Measurements from ENCODE around the gene NCKAP5L.
"Not testable (repeated sequence)": the region's sequence is repeated elsewhere in the genome, so short reads cannot be mapped to it uniquely, and the experiment has no call there.

Gene NCKAP5L

GRCh38 chr12:49796606-49797448, 31.4 kb downstream of the NCKAP5L start:
- no peak for DNase-seq

DNA sequence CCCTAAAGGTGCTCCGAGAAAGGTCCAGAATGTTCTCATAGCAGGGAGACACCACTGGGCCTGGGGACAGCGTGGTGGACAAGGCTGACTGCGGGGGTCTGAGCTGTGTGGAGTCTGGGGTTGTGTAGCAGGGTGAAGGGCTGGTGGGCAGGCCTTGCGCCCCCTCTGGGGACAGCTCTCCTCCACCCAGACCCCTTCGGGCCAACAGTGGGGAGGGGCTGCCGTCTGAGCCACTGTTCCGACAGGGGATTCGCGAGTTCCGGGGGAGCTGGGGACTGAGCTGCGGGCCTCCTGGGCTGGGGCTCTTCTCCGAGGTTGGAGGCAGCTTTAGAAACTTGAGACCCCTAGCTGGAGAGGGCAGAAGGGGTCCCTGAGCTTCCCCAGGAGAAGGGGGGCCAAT, 32.1 kb downstream of the NCKAP5L start:
- no peak for DNase-seq

DNA sequence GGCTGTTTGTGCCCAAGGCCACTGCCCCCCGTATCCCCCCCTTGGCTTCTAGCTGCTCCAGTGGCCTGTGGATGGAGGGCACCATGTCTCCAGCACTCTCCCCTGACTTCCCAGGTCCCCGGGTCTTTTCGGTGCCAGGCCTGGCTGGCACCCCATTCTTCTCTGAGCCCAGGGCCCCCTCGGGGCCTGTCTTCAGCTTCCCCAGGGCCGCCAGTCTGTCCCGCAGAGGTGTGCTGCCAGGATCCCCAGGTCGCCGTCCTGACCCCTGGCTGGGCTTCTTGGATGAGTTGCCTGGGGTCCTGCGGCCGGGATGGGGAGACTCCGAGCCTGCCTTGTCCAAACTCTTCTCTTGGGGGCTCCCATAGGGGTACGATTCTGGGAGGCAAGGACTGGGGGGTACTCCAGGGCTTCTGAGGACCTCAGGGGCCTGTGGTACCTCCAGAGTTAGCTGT, 32.5 kb downstream of the NCKAP5L start:
- no peak for DNase-seq

DNA sequence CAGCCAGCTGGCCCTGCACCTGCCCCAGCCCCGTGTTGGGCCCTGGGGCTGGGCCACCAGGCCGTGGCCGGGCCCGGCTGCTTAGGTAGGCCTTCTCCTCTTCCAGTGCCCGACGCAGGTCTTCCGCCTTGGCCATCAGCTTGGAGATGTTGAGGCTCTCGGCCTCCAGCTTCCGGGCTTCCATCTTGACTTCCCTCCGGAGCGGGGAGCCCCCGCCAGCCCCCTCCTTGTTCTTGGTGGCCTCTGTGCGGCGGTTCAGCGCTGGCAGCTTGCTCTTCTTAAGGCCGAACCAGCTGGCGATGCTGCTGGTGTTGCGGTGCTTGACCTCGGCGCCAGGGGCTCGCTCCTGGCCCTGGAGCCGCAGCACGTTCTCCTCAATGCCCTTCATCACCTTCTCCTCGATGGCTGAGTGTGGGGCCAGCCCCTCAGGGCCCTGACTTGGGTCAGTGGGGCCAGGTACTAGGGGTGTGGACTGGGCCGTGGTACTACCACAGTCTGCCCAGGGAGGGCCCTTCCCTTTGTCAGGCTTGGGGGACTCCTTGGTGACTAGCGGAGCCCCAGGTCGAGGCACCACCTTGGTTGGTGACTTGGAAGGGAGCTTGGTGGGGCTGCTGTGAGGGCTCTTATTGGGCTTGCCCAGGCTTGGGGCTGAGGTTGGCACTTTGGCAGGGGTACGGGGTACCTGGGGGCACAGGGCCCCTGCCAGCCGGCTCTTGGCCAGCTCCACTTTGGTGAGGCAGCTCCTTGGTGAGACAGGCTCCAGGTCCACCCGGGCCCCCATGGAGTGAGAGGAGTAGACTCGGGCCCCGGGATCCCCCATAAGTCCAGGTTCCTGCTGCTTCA, 33.2 kb downstream of the NCKAP5L start:
- DNase-seq: no peak

- no peak for DNase-seq
Measured at GRCh38 chr12:49794021-49794420, 34.2 kb downstream of the NCKAP5L start.

DNA sequence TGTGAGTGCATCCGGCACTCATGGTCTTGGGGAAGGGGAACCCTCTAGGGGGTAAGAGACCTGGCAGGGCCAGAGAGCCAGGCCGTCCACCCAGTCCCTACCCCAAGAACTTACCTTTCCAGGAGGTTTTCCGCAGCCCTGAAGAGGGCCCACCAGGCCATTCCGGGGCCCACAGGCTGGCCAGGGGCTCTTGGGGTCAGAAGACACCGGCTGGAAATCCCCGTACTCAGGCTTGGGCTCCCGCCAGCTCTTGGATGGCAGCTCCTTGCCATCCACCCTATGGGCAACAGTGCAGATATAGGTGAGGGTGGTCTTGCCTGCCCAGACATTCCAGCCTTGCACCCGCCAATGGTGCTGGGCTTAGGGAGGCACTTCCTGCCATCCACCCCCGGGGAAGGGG, 34.6 kb downstream of the NCKAP5L start:
- no peak for DNase-seq

- DNase-seq: no peak
Measured at GRCh38 chr12:49792976-49793580, 35.1 kb downstream of the NCKAP5L start.

- DNase-seq: no peak
Measured at GRCh38 chr12:49792181-49792970, 35.8 kb downstream of the NCKAP5L start.

DNA sequence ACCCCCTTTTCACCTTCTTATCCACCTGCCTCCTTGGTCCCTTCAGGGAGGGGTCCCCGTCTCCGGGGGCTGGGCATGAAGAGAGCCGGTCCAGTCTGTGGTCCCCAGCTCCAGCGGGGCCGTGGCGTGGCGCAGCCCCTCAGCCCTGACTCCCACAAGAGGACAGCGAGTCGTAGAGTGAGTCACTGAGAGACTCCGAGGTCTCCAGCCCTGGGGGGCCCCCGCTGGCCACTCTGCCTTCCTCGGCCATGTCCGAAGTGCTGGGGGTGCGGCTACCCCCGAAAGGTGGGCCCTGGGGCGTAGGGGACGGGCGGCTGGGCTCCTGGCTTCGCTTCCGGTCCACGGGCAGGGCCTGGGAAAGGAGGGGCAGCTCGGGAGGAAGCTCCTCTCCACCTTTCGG, 36.5 kb downstream of the NCKAP5L start:
- no peak for DNase-seq

DNA sequence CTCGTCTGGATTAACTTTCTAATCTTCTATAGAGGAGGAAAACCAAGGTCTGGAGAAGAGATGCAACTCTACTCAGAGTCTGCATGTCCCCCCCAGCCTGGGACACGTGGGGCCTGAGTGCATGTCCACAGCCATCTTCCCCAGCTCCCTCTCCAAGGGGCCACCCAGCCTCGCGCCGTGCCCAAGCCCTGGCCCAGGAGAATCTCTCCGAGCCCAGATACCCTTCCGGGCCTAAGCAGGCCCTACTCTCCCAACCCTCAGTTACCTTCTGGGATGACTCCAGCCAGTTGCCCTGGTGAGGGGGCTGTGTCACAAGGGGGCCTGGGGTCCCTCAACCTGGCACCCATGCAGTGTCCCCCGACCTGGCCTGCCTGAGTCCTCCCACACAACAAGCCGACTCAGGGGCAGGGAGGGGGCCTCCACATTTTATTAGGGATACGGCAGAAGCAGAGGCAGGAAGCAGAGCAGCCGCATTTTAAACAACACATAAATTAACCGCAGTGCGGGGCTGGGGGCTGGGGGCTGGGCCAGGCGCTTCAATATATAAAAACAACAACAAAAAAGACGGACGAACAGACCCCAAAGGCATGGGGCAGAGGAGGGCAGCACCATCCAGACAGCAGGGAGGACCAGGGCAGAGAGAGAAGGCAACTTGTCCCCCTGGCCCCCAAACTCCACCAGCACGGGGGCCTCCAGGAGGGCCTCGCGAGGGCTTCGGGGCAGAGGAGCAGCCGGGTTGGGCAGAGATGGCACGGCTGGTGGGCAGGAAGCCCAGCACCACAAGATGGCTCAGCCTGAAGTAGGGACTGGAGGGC, 37.3 kb downstream of the NCKAP5L start:
- no peak for DNase-seq

- DNase-seq: no peak
Measured at GRCh38 chr12:49789992-49790391, 38.2 kb downstream of the NCKAP5L start.

- DNase-seq: no peak
Measured at GRCh38 chr12:49787672-49788071, 40.5 kb downstream of the NCKAP5L start.

- no peak for DNase-seq
Measured at GRCh38 chr12:49784756-49785409, 43.3 kb downstream of the NCKAP5L start.

DNA sequence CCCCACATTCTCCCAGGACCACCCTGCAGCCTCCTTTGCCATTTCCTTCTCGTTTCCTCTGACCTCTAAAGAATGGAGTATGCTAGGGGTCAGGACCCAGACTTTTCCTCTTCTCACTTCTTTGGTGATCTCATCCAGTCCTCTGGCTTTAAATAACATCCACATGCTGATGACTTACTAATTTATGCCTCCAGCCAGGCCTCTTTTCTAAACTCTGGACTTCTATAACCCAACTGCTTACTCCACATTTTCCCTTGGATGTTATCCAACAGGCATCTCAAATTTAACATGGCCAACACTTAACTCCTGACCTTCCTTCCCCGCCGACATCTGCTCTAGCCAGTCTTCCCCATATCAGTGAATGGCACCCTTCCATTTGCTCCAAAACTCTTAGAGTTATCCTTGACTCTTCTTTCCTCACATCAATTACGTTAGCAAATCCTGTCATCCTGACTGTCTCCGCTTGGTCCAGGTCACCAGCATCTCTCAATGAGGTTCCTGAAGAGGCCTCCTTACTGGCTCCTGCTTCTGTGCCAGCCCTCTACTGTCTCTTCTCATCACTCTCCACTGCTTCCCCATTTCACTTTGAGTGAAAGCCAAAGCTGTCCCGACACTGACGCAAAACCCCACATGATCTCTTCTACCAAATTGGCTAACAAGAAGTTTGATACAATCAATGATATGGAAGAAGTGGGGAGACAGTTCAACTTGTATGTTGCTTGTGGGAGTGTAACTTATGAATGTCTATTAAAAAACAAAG, 44.1 kb downstream of the NCKAP5L start:
- no peak for DNase-seq

DNA sequence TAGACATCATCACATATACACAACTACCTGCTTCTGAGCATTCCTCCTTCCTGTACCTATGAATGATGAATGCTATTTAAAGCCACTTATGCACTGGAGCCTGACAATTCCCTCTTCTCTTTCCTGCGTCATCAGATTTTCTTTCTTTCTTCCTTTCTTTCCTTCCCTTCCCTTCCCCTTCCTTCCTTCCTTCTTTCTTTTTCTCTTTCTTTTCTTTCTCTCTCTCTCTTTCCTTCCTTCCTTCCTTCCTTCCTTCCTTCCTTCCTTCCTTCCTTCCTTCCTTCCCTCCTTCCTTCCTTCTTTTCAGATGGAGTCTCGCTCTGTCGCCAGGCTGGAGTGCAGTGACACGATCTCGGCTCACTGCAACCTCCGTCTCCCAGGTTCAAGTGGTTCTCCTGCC, 47.3 kb downstream of the NCKAP5L start:
- not testable (repeated sequence) for DNase-seq

DNA sequence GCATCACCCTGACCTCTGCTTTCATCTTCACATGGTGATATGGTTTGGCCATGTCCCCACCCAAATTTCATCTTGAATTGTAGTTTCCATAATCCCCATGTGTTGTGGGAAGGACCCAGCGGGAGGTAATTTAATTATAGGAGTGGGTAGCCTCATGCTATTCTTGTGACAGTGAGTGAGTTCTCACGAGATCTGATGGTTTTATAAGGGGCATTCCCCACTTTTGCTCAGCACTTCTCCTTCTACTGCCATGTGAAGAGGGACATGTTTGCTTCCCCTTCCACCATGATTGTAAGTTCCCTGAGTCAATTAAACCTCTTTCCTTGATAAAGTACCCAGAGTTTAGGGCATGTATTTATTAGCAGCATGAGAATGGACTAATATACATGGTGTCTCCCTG, 48.6 kb downstream of the NCKAP5L start:
- DNase-seq: no peak

- peak; percentile 63 for DNase-seq
Measured at GRCh38 chr12:49777800-49778748, 50.1 kb downstream of the NCKAP5L start.

DNA sequence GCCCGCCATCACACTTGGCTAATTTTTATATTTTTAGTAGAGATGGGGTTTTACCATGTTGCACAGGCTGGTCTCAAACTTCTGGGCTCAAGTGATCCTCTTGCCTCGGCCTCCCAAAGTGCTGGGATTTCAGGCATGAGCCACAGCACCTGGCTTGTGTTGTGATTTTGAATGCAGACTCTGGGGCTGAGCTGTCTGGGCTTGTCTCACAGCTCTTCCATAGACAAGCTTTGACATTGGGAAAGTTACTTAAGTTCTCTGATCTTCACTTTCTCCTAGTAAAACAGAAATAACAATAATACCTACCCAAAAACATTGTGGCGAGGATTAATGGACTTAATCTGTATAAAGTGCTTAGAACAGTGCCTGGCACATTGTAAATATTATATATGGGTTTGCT, 50.9 kb downstream of the NCKAP5L start:
- DNase-seq: no peak

DNA sequence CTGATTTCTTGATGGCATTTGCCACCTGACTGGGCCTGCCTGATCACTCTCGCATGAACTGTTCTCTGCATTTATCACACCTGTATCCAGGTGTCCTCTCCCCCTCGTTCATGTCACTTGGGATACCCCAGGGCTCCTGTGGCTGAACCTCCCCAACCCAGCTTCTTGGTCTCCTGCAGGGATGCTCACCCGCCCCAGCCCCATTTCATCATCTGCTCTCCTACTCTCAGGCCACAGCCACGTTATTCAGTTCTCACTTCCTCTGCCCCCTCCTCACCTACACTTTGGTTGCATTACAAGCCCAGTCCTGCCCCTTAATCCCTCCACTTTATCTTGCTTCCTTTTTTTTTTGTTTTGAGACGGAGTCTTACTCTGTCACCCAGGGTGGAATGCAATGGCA, 51.4 kb downstream of the NCKAP5L start:
- DNase-seq: no peak
